MM.1S (cell line): ENCODE results near the gene SH3BP2.

Source experiments
- EZH2 ChIP-seq: fragments of 300-600 bp; sonication (generic); optimal IDR thresholded peaks from 2 replicates; pipeline ENCODE3; 2017; ENCODE audit warnings: low read depth, mild to moderate bottlenecking, antibody characterized with exemption, low read length, mixed read lengths
- EZH2phosphoT487 ChIP-seq: fragments of 300-600 bp; sonication (generic); IDR thresholded peaks from 2 replicates; pipeline ENCODE4 v1.6.1; 2018; ENCODE audit warnings: antibody characterized with exemption, low read length
- TF ChIP-seq, protein P1 (sequence below): fragments of 300-600 bp; sonication (generic); IDR thresholded peaks from 2 replicates; pipeline ENCODE4 v1.5.1; 2016; ENCODE audit warnings: antibody characterized with exemption, low read length, mixed read lengths

DNA sequence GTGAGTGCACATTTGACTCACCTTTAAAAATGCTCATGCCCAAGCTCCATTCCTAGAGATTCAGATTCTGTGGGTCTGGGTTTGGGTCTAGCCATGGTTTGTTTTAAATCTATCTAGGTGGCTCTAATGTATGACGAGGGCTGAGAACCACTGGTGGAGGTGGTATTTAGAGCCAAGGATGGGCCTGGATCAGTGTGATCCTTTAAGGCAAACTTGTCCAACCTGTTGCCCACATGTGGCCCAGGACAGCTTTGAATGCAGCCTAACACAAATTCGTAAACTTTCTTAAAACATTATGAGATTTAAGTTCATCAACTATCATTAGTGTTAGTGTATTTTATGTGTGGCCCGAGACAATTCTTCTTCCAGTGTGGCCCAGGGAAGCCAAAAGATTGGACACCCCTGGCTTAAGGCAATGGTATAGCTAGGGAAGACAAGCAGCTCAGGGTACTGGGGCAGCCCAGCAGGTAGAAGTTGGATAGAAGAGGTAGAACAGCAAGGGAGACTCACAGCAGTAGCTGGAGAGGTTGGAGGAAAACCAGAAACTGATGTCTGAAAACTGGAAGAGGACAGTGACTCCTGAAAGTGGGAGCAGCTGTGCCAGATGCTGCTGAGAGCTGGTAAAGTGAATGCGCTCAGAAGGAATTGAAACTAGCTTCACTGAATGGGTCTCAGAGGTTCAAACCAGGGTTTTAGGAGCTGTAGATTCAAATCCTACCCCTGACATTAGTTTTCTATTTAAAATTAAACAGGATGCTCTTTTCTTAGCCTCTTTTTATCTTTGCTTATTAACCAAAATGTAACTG lies 68.9 kb downstream of the SH3BP2 start:
- TF ChIP-seq, protein P1, sequence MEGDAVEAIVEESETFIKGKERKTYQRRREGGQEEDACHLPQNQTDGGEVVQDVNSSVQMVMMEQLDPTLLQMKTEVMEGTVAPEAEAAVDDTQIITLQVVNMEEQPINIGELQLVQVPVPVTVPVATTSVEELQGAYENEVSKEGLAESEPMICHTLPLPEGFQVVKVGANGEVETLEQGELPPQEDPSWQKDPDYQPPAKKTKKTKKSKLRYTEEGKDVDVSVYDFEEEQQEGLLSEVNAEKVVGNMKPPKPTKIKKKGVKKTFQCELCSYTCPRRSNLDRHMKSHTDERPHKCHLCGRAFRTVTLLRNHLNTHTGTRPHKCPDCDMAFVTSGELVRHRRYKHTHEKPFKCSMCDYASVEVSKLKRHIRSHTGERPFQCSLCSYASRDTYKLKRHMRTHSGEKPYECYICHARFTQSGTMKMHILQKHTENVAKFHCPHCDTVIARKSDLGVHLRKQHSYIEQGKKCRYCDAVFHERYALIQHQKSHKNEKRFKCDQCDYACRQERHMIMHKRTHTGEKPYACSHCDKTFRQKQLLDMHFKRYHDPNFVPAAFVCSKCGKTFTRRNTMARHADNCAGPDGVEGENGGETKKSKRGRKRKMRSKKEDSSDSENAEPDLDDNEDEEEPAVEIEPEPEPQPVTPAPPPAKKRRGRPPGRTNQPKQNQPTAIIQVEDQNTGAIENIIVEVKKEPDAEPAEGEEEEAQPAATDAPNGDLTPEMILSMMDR: no peak
- TF ChIP-seq EZH2: no peak
- TF ChIP-seq EZH2phosphoT487: no peak
